Left forelimb (tissue), 1 donor: Measurements from ENCODE around the gene ZFAND3.

Experiments used
- DNase-seq: peaks from one replicate; pipeline ENCODE4 v3.0.0-alpha.2; 2018; ENCODE audit warnings: low spot score

Gene ZFAND3

GRCh38 chr6:38004908-38005307 lies 185.4 kb downstream of the ZFAND3 start:
- no peak for DNase-seq

- DNase-seq = no peak
These were observed 192.4 kb downstream of the ZFAND3 start for GRCh38 chr6:38011937-38012336.

GRCh38 chr6:38012573-38012972 lies 193.0 kb downstream of the ZFAND3 start:
- no peak for DNase-seq

GRCh38 chr6:38015341-38015740 lies 195.8 kb downstream of the ZFAND3 start:
- DNase-seq = no peak

- DNase-seq = no peak
These were observed 197.3 kb downstream of the ZFAND3 start for GRCh38 chr6:38016824-38017223.

GRCh38 chr6:38018755-38019165 lies 199.2 kb downstream of the ZFAND3 start:
- no peak for DNase-seq

- DNase-seq = no peak
These were observed 201.1 kb downstream of the ZFAND3 start for GRCh38 chr6:38020593-38020992.

GRCh38 chr6:38021029-38021428 lies 201.5 kb downstream of the ZFAND3 start:
- no peak for DNase-seq

- no peak for DNase-seq
These were observed 202.0 kb downstream of the ZFAND3 start for GRCh38 chr6:38021571-38021970.

GRCh38 chr6:38022688-38023087 lies 203.2 kb downstream of the ZFAND3 start:
- DNase-seq = no peak

GRCh38 chr6:38024908-38025307 lies 205.4 kb downstream of the ZFAND3 start:
- DNase-seq = no peak

- DNase-seq = no peak
These were observed 205.9 kb downstream of the ZFAND3 start for GRCh38 chr6:38025451-38025850.

- DNase-seq = no peak
These were observed 208.3 kb downstream of the ZFAND3 start for GRCh38 chr6:38027685-38028373.

- DNase-seq = no peak
These were observed 210.9 kb downstream of the ZFAND3 start for GRCh38 chr6:38030380-38030779.

GRCh38 chr6:38032797-38033196 lies 213.3 kb downstream of the ZFAND3 start:
- DNase-seq = no peak

GRCh38 chr6:38033442-38033982 lies 214.0 kb downstream of the ZFAND3 start:
- DNase-seq = no peak

GRCh38 chr6:38034274-38034914 lies 214.9 kb downstream of the ZFAND3 start:
- no peak for DNase-seq

- no peak for DNase-seq
These were observed 216.0 kb downstream of the ZFAND3 start for GRCh38 chr6:38035478-38035877.

- no peak for DNase-seq
These were observed 220.0 kb downstream of the ZFAND3 start for GRCh38 chr6:38039502-38039901.

- DNase-seq = no peak
These were observed 220.7 kb downstream of the ZFAND3 start for GRCh38 chr6:38040254-38040653.

GRCh38 chr6:38043259-38043753 lies 223.8 kb downstream of the ZFAND3 start:
- no peak for DNase-seq

- no peak for DNase-seq
These were observed 226.3 kb downstream of the ZFAND3 start for GRCh38 chr6:38045701-38046305.

GRCh38 chr6:38047562-38047961 lies 228.0 kb downstream of the ZFAND3 start:
- no peak for DNase-seq
